ENCODE measurements around the gene TMCO6.

The TMCO6 gene

GRCh38 chr5:140628711-140629110 lies 10.5 kb upstream of the TMCO6 start:
- Histone ChIP-seq H3K27me3 (replicated peaks; ENCODE audit: control insufficient read depth, insufficient read depth, low read length, poor library complexity, severe bottlenecking) (no peaks in the 10 kb centered on the region), H3K27ac (ENCODE audit: insufficient read depth, low read length, poor library complexity, severe bottlenecking) (no peak overlapping the region), H3K4me3 (ENCODE audit: insufficient read depth, low read depth, low read length, poor library complexity, severe bottlenecking) (no peak overlapping the region), H3K4me1 (ENCODE audit: control insufficient read depth, insufficient read depth, low read length, poor library complexity, severe bottlenecking) (peaks cover 10% of the 10 kb centered on the region), H3K36me3 (ENCODE audit: control insufficient read depth, insufficient read depth, low read length) (no peaks in the 10 kb centered on the region), H3K9me3 (ENCODE audit: control insufficient read depth, low read length) (no peaks in the 10 kb centered on the region)
- DNase-seq: no peak

- Histone ChIP-seq H3K9me3 (ENCODE audit: control insufficient read depth, low read length) (no peaks in the 10 kb centered on the region), H3K4me3 (ENCODE audit: insufficient read depth, low read depth, low read length, poor library complexity, severe bottlenecking) (no peak overlapping the region), H3K27me3 (replicated peaks; ENCODE audit: control insufficient read depth, insufficient read depth, low read length, poor library complexity, severe bottlenecking) (no peaks in the 10 kb centered on the region), H3K27ac (ENCODE audit: insufficient read depth, low read length, poor library complexity, severe bottlenecking) (no peak overlapping the region), H3K4me1 (ENCODE audit: control insufficient read depth, insufficient read depth, low read length, poor library complexity, severe bottlenecking) (peaks cover 10% of the 10 kb centered on the region), H3K36me3 (ENCODE audit: control insufficient read depth, insufficient read depth, low read length) (no peaks in the 10 kb centered on the region)
- no peak for DNase-seq
These were observed 8.8 kb upstream of the TMCO6 start for GRCh38 chr5:140630292-140631035.

GRCh38 chr5:140631036-140631417 lies 8.2 kb upstream of the TMCO6 start:
- Histone ChIP-seq H3K4me1 (ENCODE audit: control insufficient read depth, insufficient read depth, low read length, poor library complexity, severe bottlenecking) (peaks cover 10% of the 10 kb centered on the region), H3K27me3 (replicated peaks; ENCODE audit: control insufficient read depth, insufficient read depth, low read length, poor library complexity, severe bottlenecking) (no peaks in the 10 kb centered on the region), H3K4me3 (ENCODE audit: insufficient read depth, low read depth, low read length, poor library complexity, severe bottlenecking) (no peak overlapping the region), H3K9me3 (ENCODE audit: control insufficient read depth, low read length) (no peaks in the 10 kb centered on the region), H3K36me3 (ENCODE audit: control insufficient read depth, insufficient read depth, low read length) (no peaks in the 10 kb centered on the region), H3K27ac (ENCODE audit: insufficient read depth, low read length, poor library complexity, severe bottlenecking) (no peak overlapping the region)
- no peak for DNase-seq

- Histone ChIP-seq H3K4me1 (ENCODE audit: control insufficient read depth, insufficient read depth, low read length, poor library complexity, severe bottlenecking) (peaks cover 10% of the 10 kb centered on the region), H3K36me3 (ENCODE audit: control insufficient read depth, insufficient read depth, low read length) (no peaks in the 10 kb centered on the region), H3K4me3 (ENCODE audit: insufficient read depth, low read depth, low read length, poor library complexity, severe bottlenecking) (peak overlapping the region; percentile 65), H3K27me3 (replicated peaks; ENCODE audit: control insufficient read depth, insufficient read depth, low read length, poor library complexity, severe bottlenecking) (no peaks in the 10 kb centered on the region), H3K27ac (ENCODE audit: insufficient read depth, low read length, poor library complexity, severe bottlenecking) (peak overlapping the region; percentile 58), H3K9me3 (ENCODE audit: control insufficient read depth, low read length) (no peaks in the 10 kb centered on the region)
- DNase-seq: no peak
These were observed 7.4 kb upstream of the TMCO6 start for GRCh38 chr5:140631831-140632365.

- Histone ChIP-seq H3K36me3 (ENCODE audit: control insufficient read depth, insufficient read depth, low read length) (no peaks in the 10 kb centered on the region), H3K27ac (ENCODE audit: insufficient read depth, low read length, poor library complexity, severe bottlenecking) (peak overlapping the region; percentile 58), H3K9me3 (ENCODE audit: control insufficient read depth, low read length) (no peaks in the 10 kb centered on the region), H3K4me3 (ENCODE audit: insufficient read depth, low read depth, low read length, poor library complexity, severe bottlenecking) (peak overlapping the region; percentile 65), H3K27me3 (replicated peaks; ENCODE audit: control insufficient read depth, insufficient read depth, low read length, poor library complexity, severe bottlenecking) (no peaks in the 10 kb centered on the region), H3K4me1 (ENCODE audit: control insufficient read depth, insufficient read depth, low read length, poor library complexity, severe bottlenecking) (peaks cover 10% of the 10 kb centered on the region)
- peak; percentile 18 to 29 (median 21) for DNase-seq
These were observed 6.8 kb upstream of the TMCO6 start for GRCh38 chr5:140632366-140633020.

GRCh38 chr5:140633021-140633471 lies 6.2 kb upstream of the TMCO6 start, which contains the start of gene CD14:
CD14 (minus strand) TSS chr5:140633175; CDS start chr5:140633071, 104 bp downstream.
- H3K27ac ChIP-seq (ENCODE audit: insufficient read depth, low read length, poor library complexity, severe bottlenecking): peak within 1 kb of the TSS; percentile 58
- DNase-seq: no peak
- H3K36me3 ChIP-seq (ENCODE audit: control insufficient read depth, insufficient read depth, low read length): no peaks in the 10 kb centered on the region
- H3K4me1 ChIP-seq (ENCODE audit: control insufficient read depth, insufficient read depth, low read length, poor library complexity, severe bottlenecking): peaks cover 10% of the 10 kb centered on the region
- peak within 1 kb of the TSS; percentile 65 for H3K4me3 ChIP-seq (ENCODE audit: insufficient read depth, low read depth, low read length, poor library complexity, severe bottlenecking)
- H3K27me3 ChIP-seq (replicated peaks; ENCODE audit: control insufficient read depth, insufficient read depth, low read length, poor library complexity, severe bottlenecking): no peaks in the 10 kb centered on the region
- H3K9me3 ChIP-seq (ENCODE audit: control insufficient read depth, low read length): no peaks in the 10 kb centered on the region

GRCh38 chr5:140633501-140633900 lies 5.8 kb upstream of the TMCO6 start:
- H3K4me3 ChIP-seq (ENCODE audit: insufficient read depth, low read depth, low read length, poor library complexity, severe bottlenecking): peak overlapping the region; percentile 65
- DNase-seq: no peak
- no peaks in the 10 kb centered on the region for H3K36me3 ChIP-seq (ENCODE audit: control insufficient read depth, insufficient read depth, low read length)
- no peaks in the 10 kb centered on the region for H3K27me3 ChIP-seq (replicated peaks; ENCODE audit: control insufficient read depth, insufficient read depth, low read length, poor library complexity, severe bottlenecking)
- peaks cover 10% of the 10 kb centered on the region for H3K4me1 ChIP-seq (ENCODE audit: control insufficient read depth, insufficient read depth, low read length, poor library complexity, severe bottlenecking)
- H3K9me3 ChIP-seq (ENCODE audit: control insufficient read depth, low read length): no peaks in the 10 kb centered on the region
- H3K27ac ChIP-seq (ENCODE audit: insufficient read depth, low read length, poor library complexity, severe bottlenecking): no peak overlapping the region

- no peak overlapping the region for H3K4me3 ChIP-seq (ENCODE audit: insufficient read depth, low read depth, low read length, poor library complexity, severe bottlenecking)
- H3K36me3 ChIP-seq (ENCODE audit: control insufficient read depth, insufficient read depth, low read length): no peaks in the 10 kb centered on the region
- peaks cover 10% of the 10 kb centered on the region for H3K4me1 ChIP-seq (ENCODE audit: control insufficient read depth, insufficient read depth, low read length, poor library complexity, severe bottlenecking)
- H3K27ac ChIP-seq (ENCODE audit: insufficient read depth, low read length, poor library complexity, severe bottlenecking): no peak overlapping the region
- no peaks in the 10 kb centered on the region for H3K9me3 ChIP-seq (ENCODE audit: control insufficient read depth, low read length)
- H3K27me3 ChIP-seq (replicated peaks; ENCODE audit: control insufficient read depth, insufficient read depth, low read length, poor library complexity, severe bottlenecking): no peaks in the 10 kb centered on the region
- no peak for DNase-seq
These were observed 5.1 kb upstream of the TMCO6 start for GRCh38 chr5:140634103-140634502.

GRCh38 chr5:140635291-140636257 lies 3.7 kb upstream of the TMCO6 start:
- Histone ChIP-seq H3K36me3 (ENCODE audit: control insufficient read depth, insufficient read depth, low read length) (no peaks in the 10 kb centered on the region), H3K4me1 (ENCODE audit: control insufficient read depth, insufficient read depth, low read length, poor library complexity, severe bottlenecking) (peaks cover 18% of the 10 kb centered on the region), H3K4me3 (ENCODE audit: insufficient read depth, low read depth, low read length, poor library complexity, severe bottlenecking) (no peak overlapping the region), H3K9me3 (ENCODE audit: control insufficient read depth, low read length) (no peaks in the 10 kb centered on the region), H3K27me3 (replicated peaks; ENCODE audit: control insufficient read depth, insufficient read depth, low read length, poor library complexity, severe bottlenecking) (no peaks in the 10 kb centered on the region), H3K27ac (ENCODE audit: insufficient read depth, low read length, poor library complexity, severe bottlenecking) (no peak overlapping the region)
- no peak for DNase-seq
